H9 (cell line): ENCODE measurements around the gene CES2. TPM values are rescaled to one million over a fixed set of nuclear protein-coding genes. Genes with fewer than 3 reads are reported as not detected.

Source experiments
- DNase-seq: peaks from one replicate; pipeline ENCODE4 v3.0.0-alpha.2; 2017
- H2AFZ ChIP-seq: one replicate; pipeline ENCODE4 v1.6.1; 2013; ENCODE audit warnings: mild to moderate bottlenecking, low read length, control low read depth, moderate library complexity
- H2AK5ac ChIP-seq: 2 replicates; pipeline ENCODE4 v1.6.1; 2013; ENCODE audit warnings: low read length, control low read depth, mixed read lengths; ENCODE audit not compliant: insufficient read length
- H2BK120ac ChIP-seq: one replicate; pipeline ENCODE4 v1.6.1; 2013; ENCODE audit warnings: low read depth, mild to moderate bottlenecking, low read length, control low read depth, inconsistent platforms; ENCODE audit not compliant: poor library complexity, severe bottlenecking
- H2BK12ac ChIP-seq: 2 replicates; pipeline ENCODE4 v1.6.1; 2013; ENCODE audit warnings: low read length, control low read depth, mixed read lengths, low read depth; ENCODE audit not compliant: insufficient read length
- H2BK15ac ChIP-seq: 2 replicates; pipeline ENCODE4 v1.6.1; 2013; ENCODE audit warnings: low read depth, low read length, control low read depth
- H2BK20ac ChIP-seq: one replicate; pipeline ENCODE4 v1.6.1; 2013; ENCODE audit warnings: low read depth, mild to moderate bottlenecking, low read length, control low read depth, inconsistent platforms; ENCODE audit not compliant: poor library complexity, severe bottlenecking
- H2BK5ac ChIP-seq: 2 replicates; pipeline ENCODE4 v1.6.1; 2013; ENCODE audit warnings: low read length, control low read depth, mixed read lengths; ENCODE audit not compliant: insufficient read length
- H3K14ac ChIP-seq: 2 replicates; pipeline ENCODE4 v1.6.1; 2013; ENCODE audit warnings: low read length, control low read depth; ENCODE audit not compliant: insufficient read depth
- H3K18ac ChIP-seq: 2 replicates; pipeline ENCODE4 v1.6.1; 2013; ENCODE audit warnings: low read depth, mild to moderate bottlenecking, mixed read lengths, low read length, control low read depth; ENCODE audit not compliant: insufficient read length
- H3K23ac ChIP-seq: 2 replicates; pipeline ENCODE4 v1.6.1; 2013; ENCODE audit warnings: low read length, control low read depth, mixed read lengths, low read depth; ENCODE audit not compliant: insufficient read length
- H3K23me2 ChIP-seq: 2 replicates; pipeline ENCODE4 v1.6.1; 2013; ENCODE audit warnings: low read depth, mild to moderate bottlenecking, mixed read lengths, low read length, control low read depth; ENCODE audit not compliant: insufficient read length, poor library complexity, severe bottlenecking
- H3K27ac ChIP-seq: 2 replicates; pipeline ENCODE4 v1.5.1; 2013; ENCODE audit warnings: low read length, control low read depth, mixed read lengths, low read depth; ENCODE audit not compliant: insufficient read length
- H3K27me3 ChIP-seq: 2 replicates; pipeline ENCODE4 v1.6.1; 2013; ENCODE audit warnings: low read length, control low read depth, inconsistent platforms; ENCODE audit not compliant: insufficient read depth
- H3K4ac ChIP-seq: 2 replicates; pipeline ENCODE4 v1.6.1; 2013; ENCODE audit warnings: low read depth, mild to moderate bottlenecking, control low read depth, inconsistent platforms, low read length, moderate library complexity
- H3K4me1 ChIP-seq: 2 replicates; pipeline ENCODE4 v1.6.1; 2013; ENCODE audit warnings: low read length, control low read depth, inconsistent platforms; ENCODE audit not compliant: insufficient read depth
- H3K4me2 ChIP-seq: 2 replicates; pipeline ENCODE4 v1.6.1; 2013; ENCODE audit warnings: low read length, control low read depth, mixed read lengths; ENCODE audit not compliant: insufficient read length, insufficient read depth
- H3K56ac ChIP-seq: 2 replicates; pipeline ENCODE4 v1.6.1; 2013; ENCODE audit warnings: low read depth, mild to moderate bottlenecking, mixed read lengths, low read length, control low read depth; ENCODE audit not compliant: insufficient read length
- H3K79me1 ChIP-seq: 2 replicates; pipeline ENCODE4 v1.6.1; 2013; ENCODE audit warnings: low read depth, mild to moderate bottlenecking, moderate library complexity, low read length, control low read depth, inconsistent platforms; ENCODE audit not compliant: insufficient read depth, poor library complexity, severe bottlenecking
- H3K79me2 ChIP-seq: 2 replicates; pipeline ENCODE4 v1.6.1; 2013; ENCODE audit warnings: low read length, control low read depth, inconsistent platforms; ENCODE audit not compliant: insufficient read depth
- H3K9ac ChIP-seq: 2 replicates; pipeline ENCODE4 v1.6.1; 2013; ENCODE audit warnings: low read length, control low read depth, mixed read lengths; ENCODE audit not compliant: insufficient read length; ENCODE audit errors: extremely low read depth
- H3K9me3 ChIP-seq: one replicate; pipeline ENCODE4 v1.6.1; 2013; ENCODE audit warnings: low read depth, low read length, inconsistent platforms; ENCODE audit not compliant: control insufficient read depth
- H3T11ph ChIP-seq: one replicate; pipeline ENCODE4 v1.6.1; 2013; ENCODE audit warnings: mild to moderate bottlenecking, low read length, control low read depth, inconsistent platforms
- H4K20me1 ChIP-seq: one replicate; pipeline ENCODE4 v1.6.1; 2013; ENCODE audit not compliant: control insufficient read depth, insufficient read length, insufficient read depth
- H4K5ac ChIP-seq: 2 replicates; pipeline ENCODE4 v1.6.1; 2013; ENCODE audit warnings: low read depth, mild to moderate bottlenecking, mixed read lengths, low read length, control low read depth; ENCODE audit not compliant: insufficient read length
- H4K8ac ChIP-seq: replicated peaks from 2 replicates; pipeline ENCODE4 v1.6.1; 2013; ENCODE audit warnings: low read length, control low read depth, mixed read lengths, low read depth; ENCODE audit not compliant: insufficient read length
- H4K91ac ChIP-seq: 2 replicates; pipeline ENCODE4 v1.6.1; 2013; ENCODE audit warnings: low read depth, mild to moderate bottlenecking, moderate library complexity, mixed read lengths, low read length, control low read depth; ENCODE audit not compliant: insufficient read length
- H3K27ac Mint-ChIP-seq, 3 experiments: 2 replicates in 2 of 3; 3 replicates in 1 of 3; pipeline ENCODE4 v1.8.0; 2020 to 2021; ENCODE audit warnings: mixed read lengths in 3 of 3, mild to moderate bottlenecking in 1 of 3, moderate library complexity in 1 of 3
- H3K27me3 Mint-ChIP-seq: 2 replicates; pipeline ENCODE4 v1.8.0; 2021; ENCODE audit warnings: low read depth, mild to moderate bottlenecking, moderate library complexity, mixed read lengths
- H3K36me3 Mint-ChIP-seq, 3 experiments: 2 replicates in 2 of 3; 3 replicates in 1 of 3; pipeline ENCODE4 v1.8.0; 2020 to 2021; ENCODE audit warnings: low read depth in 3 of 3, mixed read lengths in 3 of 3; ENCODE audit not compliant: insufficient read depth in 1 of 3
- H3K4me1 Mint-ChIP-seq, 2 experiments: 2 replicates each; pipeline ENCODE4 v1.8.0; 2020; ENCODE audit warnings: mixed read lengths in 2 of 2
- H3K4me3 Mint-ChIP-seq, 2 experiments: 2 replicates in 1 of 2; 3 replicates in 1 of 2; pipeline ENCODE4 v1.8.0; 2020 to 2021; ENCODE audit warnings: mild to moderate bottlenecking in 2 of 2, mixed read lengths in 2 of 2, moderate library complexity in 1 of 2
- H3K9me3 Mint-ChIP-seq, 2 experiments: 2 replicates in 1 of 2; 3 replicates in 1 of 2; pipeline ENCODE4 v1.8.0; 2020; ENCODE audit warnings: mild to moderate bottlenecking in 2 of 2, mixed read lengths in 2 of 2, moderate library complexity in 1 of 2
- CTCF ChIP-seq: fragments of 200-600 bp; sonication (generic); conservative IDR thresholded peaks from 3 replicates; pipeline ENCODE4 v1.8.0; 2021; ENCODE audit warnings: antibody characterized with exemption, mild to moderate bottlenecking
- WGBS: extraction: QIAGEN DNeasy Blood & Tissue Kit; methylation state at CpG from one replicate; pipeline ENCODE4 v1.1.7; 2013; ENCODE audit warnings: missing lambda C conversion rate, low lambda C conversion rate, mixed read lengths; ENCODE audit not compliant: insufficient read length; ENCODE audit errors: extremely low coverage; 5-methylcytosine and 5-hydroxymethylcytosine counted together
- total RNA-seq: library from RNA; stranded (reverse); gene quantifications from 2 replicates; pipeline ENCODE4 v1.2.1, GENCODE V29; 2021

The CES2 gene
- total RNA-seq, 1 experiment from 2014 or later: 28.2 TPM

DNA sequence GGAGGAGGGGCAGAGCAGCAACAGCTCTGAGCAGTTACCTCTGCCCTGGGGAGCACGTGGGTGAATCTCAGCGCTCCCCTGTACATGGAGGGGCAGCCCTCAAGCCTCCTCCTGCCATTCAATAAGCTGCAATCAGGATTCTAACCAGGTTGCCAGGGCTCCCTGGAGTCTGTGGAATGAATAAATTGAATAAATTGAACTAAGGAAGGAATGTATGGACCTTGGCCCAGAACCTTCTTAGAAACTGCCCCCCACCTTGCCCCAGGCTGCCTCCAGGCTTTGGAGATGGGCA, 15.1 kb upstream of the CES2 start:
- Histone ChIP-seq H4K20me1 (no peaks in the 10 kb centered on the region), H3K56ac (no peak overlapping the region), H3K4me2 (no peak overlapping the region), H4K91ac (no peak overlapping the region), H3K79me1 (no peaks in the 10 kb centered on the region), H3K18ac (no peak overlapping the region), H2AFZ (no peak overlapping the region), H3K9me3 (no peaks in the 10 kb centered on the region), H2BK20ac (no peak overlapping the region), H3K23ac (no peak overlapping the region), H3K9ac (no peak overlapping the region), H3K14ac (no peak overlapping the region), H3K4ac (no peak overlapping the region), H2BK15ac (no peak overlapping the region), H2BK5ac (no peak overlapping the region), H4K5ac (no peak overlapping the region), H3K23me2 (peaks cover 2% of the 10 kb centered on the region), H2BK120ac (no peak overlapping the region), H3T11ph (no peak overlapping the region), H3K27me3 (peaks cover 4% of the 10 kb centered on the region; the same call in 1 of the 2 replicates), H3K27ac (no peak overlapping the region), H3K4me1 (no peaks in the 10 kb centered on the region), H3K79me2 (no peaks in the 10 kb centered on the region), H4K8ac (no peak overlapping the region), H2BK12ac (no peak overlapping the region), H2AK5ac (no peak overlapping the region)
- Mint-ChIP-seq H3K4me1 (peaks cover 0 to under 1% of the 10 kb centered on the region in 2 experiments; a peak in 1 of 4 replicates), H3K27ac (no peak overlapping the region), H3K9me3 (no peaks in the 10 kb centered on the region; a peak in 1 of 5 replicates), H3K27me3 (peaks cover 61% of the 10 kb centered on the region), H3K36me3 (no peaks in the 10 kb centered on the region; a peak in 1 of 7 replicates), H3K4me3 (no peak overlapping the region)
- TF ChIP-seq CTCF: no peak
- no CpG with 5 or more reads among the region's 2 CpGs for WGBS
- no peak for DNase-seq
